ENCODE measurements around the gene LRTM1. TPM values are rescaled to one million over a fixed set of nuclear protein-coding genes. Genes with fewer than 3 reads are reported as not detected.

The LRTM1 gene
- total RNA-seq, result 22.9 TPM

DNA sequence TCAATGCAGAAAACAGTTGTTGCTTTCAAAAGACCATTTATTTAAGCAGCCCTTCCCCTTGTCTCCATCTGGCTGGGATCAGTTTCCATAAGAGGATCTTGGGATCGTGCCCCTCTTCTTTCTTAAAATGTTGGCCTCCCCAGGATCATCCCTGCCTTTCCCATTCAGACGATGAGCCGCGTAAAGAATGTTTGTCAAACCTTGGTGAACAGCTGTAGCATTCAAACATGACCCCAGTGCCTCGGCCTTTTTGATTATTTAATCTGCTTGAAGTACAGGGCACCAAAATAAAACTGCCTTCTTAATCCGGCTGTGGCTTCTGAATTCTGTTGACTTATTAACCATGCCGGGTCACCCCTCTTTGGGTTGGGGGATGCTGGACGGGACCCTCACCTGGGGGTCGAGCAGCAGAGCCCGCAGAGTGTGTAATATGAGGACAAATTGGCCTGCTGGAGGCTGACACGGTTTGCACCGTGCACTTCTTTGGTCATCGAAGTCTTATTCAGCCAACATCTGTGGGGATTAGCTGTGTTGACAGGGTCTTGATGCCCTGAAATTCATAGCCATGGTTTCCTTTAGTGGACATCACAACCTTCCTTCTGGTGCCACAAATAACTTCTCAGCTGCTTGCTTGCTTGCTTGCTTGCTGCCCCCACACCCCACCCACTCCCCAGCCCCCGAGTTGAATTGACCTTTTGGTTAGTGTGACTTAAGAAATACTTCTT is at the start of gene LRTM1:
Gene LRTM1, minus strand, starts transcription at position 14 of the 725 bp plus-strand sequence. CDS start 148 bp downstream, outside the sequence.

Measured in camera-type eye (tissue), 1 donor.